H1 (cell line): ENCODE measurements around the gene RNFT2.

ENCODE experiments used
- CTBP2 ChIP-seq: IDR thresholded peaks from 2 replicates; pipeline ENCODE4 v1.7.0; 2011; ENCODE audit warnings: borderline replicate concordance, mild to moderate bottlenecking, moderate library complexity, mixed read lengths, low read length; ENCODE audit not compliant: insufficient read depth, insufficient read length
- EGR1 ChIP-seq: IDR thresholded peaks from 2 replicates; pipeline ENCODE4 v1.6.1; 2011; ENCODE audit warnings: low read depth, low read length, borderline replicate concordance
- EP300 ChIP-seq, 2 experiments: IDR thresholded peaks; 1 replicate in 1 of 2; 2 replicates in 1 of 2; pipeline ENCODE4 v1.6.1; 2011 to 2012; ENCODE audit warnings: low read depth in 2 of 2, low read length in 2 of 2, mild to moderate bottlenecking in 2 of 2, borderline replicate concordance in 1 of 2, inconsistent platforms in 1 of 2, moderate library complexity in 1 of 2
- JUND ChIP-seq: IDR thresholded peaks from 2 replicates; pipeline ENCODE4 v1.6.1; 2011; ENCODE audit warnings: mild to moderate bottlenecking, improper control_type of control experiment, low read length
- POLR2A ChIP-seq, 2 experiments: IDR thresholded peaks; 1 replicate in 1 of 2; 2 replicates in 1 of 2; pipeline ENCODE4 v1.6.1; 2011; ENCODE audit warnings: low read depth in 2 of 2, low read length in 2 of 2, mild to moderate bottlenecking in 2 of 2; ENCODE audit errors: control extremely low read depth in 1 of 2
- POLR2AphosphoS5 ChIP-seq: IDR thresholded peaks from 2 replicates; pipeline ENCODE4 v1.6.1; 2011; ENCODE audit warnings: low read depth, low read length
- RBBP5 ChIP-seq: IDR thresholded peaks from 2 replicates; pipeline ENCODE4 v1.7.1; 2012; ENCODE audit warnings: low read depth, mild to moderate bottlenecking, inconsistent platforms, low read length, moderate library complexity, borderline replicate concordance
- ZNF274 ChIP-seq: IDR thresholded peaks from 2 replicates; pipeline ENCODE4 v1.7.0; 2012; ENCODE audit warnings: low read length, borderline replicate concordance; ENCODE audit errors: extremely low read depth
- TF ChIP-seq, protein P1 (sequence below), 3 experiments: IDR thresholded peaks; 1 replicate in 2 of 3; 2 replicates in 1 of 3; pipeline versions ENCODE4 v1.5.1 to v1.6.1; 2011; ENCODE audit warnings: low read length in 3 of 3, mild to moderate bottlenecking in 3 of 3, inconsistent platforms in 2 of 3, low read depth in 1 of 3, moderate library complexity in 1 of 3; ENCODE audit not compliant: insufficient read depth in 1 of 3; ENCODE audit errors: control extremely low read depth in 1 of 3

GRCh38 chr12:116803013-116803736 lies 65.1 kb downstream of the RNFT2 start:
- no peak for TF ChIP-seq EP300 (IDR thresholded peaks at IDR 0.05; ENCODE audit: borderline replicate concordance in 1 of 2, low read depth in 2 of 2, low read length in 2 of 2)
- TF ChIP-seq, protein P1, sequence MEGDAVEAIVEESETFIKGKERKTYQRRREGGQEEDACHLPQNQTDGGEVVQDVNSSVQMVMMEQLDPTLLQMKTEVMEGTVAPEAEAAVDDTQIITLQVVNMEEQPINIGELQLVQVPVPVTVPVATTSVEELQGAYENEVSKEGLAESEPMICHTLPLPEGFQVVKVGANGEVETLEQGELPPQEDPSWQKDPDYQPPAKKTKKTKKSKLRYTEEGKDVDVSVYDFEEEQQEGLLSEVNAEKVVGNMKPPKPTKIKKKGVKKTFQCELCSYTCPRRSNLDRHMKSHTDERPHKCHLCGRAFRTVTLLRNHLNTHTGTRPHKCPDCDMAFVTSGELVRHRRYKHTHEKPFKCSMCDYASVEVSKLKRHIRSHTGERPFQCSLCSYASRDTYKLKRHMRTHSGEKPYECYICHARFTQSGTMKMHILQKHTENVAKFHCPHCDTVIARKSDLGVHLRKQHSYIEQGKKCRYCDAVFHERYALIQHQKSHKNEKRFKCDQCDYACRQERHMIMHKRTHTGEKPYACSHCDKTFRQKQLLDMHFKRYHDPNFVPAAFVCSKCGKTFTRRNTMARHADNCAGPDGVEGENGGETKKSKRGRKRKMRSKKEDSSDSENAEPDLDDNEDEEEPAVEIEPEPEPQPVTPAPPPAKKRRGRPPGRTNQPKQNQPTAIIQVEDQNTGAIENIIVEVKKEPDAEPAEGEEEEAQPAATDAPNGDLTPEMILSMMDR (IDR thresholded peaks at IDR 0.05; ENCODE audit: control extremely low read depth in 1 of 3, insufficient read depth in 1 of 3, low read depth in 1 of 3, low read length in 3 of 3), result no peak
- no peak for TF ChIP-seq JUND
- TF ChIP-seq RBBP5, result no peak
- TF ChIP-seq POLR2A (IDR thresholded peaks at IDR 0.05; ENCODE audit: control extremely low read depth in 1 of 2, low read depth in 2 of 2, low read length in 2 of 2), result no peak
- TF ChIP-seq EGR1, result no peak
- TF ChIP-seq ZNF274, result no peak
- no peak for TF ChIP-seq CTBP2
- TF ChIP-seq POLR2AphosphoS5, result no peak
